Superior temporal gyrus (tissue), 1 donor: ENCODE measurements around the gene UBAC1.
"Not testable (repeated sequence)": the region's sequence is repeated elsewhere in the genome, so short reads cannot be mapped to it uniquely, and the experiment has no call there.

ENCODE experiments used
- DNase-seq: peaks from one replicate; pipeline ENCODE4 v3.0.0-alpha.2; 2016; ENCODE audit errors: extremely low spot score

The UBAC1 gene

DNA sequence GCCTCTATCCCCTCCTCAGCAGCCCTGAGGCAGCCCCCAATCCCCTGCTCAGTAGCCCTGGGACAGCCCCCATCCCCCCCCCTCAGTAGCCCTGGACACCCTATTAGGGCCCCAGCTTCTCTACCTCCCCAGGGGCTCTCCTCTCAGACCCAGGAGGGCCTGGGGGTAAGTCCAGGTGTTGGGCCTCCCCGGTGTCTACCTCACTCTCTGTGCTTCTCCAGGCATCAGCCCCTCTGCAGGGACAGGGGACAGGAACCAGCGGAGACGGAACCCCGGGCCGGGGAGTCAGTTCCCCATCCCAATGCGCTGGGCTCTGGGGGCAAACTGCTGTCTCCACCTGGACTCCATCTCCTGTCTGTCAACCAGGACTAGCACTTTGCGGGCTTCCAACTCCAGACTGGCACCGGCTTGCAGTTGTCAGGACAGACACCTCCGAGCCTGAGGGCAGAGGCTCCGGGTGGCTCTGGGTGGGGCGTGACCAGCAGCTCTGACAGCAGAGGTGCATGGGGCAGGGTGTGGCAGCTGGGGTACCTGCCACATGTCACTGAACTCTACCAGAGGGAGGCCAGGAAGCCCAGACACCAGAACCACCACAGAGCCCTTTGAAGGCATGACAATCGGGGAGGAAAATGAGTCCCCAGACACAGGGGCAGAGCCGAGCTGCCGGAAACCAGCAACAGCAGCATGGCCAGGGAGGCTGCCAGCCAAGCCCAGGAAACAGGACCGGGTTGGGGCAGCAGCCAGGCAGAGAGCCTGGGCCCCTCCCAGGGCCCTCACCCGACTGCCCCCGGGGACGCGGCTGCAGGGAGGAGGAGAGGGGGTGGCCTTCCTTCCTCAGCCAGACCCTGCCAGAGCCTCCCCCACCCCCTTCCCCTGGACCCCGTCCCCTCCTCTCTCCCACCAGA is 17.7 kb upstream of the UBAC1 start:
- DNase-seq = peak; percentile 25

DNA sequence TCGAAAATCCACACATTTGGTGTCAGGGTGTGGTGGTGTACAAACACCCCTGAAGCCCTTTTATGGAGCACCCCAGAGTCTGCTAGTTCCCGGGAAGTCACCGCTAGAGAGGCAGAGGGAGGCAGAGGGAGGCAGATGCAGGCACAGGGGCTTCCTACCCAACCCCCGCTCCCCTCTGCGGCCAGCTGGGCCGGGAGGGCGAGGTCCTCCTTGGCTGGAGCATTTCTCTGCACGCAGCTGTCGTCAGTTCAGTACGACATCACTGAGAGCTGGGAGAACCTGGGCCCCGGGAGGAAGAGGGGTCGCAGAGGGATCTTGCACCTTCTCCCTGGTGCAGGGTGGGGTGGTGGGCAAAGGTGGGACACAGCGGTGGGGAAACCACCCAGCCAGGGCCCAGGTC is 15.8 kb upstream of the UBAC1 start:
- DNase-seq = no peak

DNA sequence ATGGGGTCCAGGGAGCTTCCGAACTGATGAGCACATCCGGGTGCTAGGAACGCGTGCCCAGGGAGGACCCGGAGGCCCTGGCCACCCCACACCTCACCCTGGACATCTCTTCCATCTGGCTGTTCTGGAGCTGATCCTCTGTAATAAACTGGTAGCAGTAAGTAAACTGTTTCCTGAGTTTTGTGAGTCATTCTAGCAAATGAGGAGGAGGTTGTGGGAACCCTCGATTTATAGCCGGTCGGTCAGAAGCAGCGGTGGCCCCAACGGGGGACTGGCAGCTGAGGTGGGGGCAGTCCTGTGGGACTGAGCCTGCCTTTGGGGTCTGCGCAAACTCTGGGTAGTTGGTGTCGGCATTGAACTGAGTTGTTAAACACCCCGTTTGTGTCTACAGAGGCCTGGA is 15.4 kb upstream of the UBAC1 start:
- no peak for DNase-seq

DNA sequence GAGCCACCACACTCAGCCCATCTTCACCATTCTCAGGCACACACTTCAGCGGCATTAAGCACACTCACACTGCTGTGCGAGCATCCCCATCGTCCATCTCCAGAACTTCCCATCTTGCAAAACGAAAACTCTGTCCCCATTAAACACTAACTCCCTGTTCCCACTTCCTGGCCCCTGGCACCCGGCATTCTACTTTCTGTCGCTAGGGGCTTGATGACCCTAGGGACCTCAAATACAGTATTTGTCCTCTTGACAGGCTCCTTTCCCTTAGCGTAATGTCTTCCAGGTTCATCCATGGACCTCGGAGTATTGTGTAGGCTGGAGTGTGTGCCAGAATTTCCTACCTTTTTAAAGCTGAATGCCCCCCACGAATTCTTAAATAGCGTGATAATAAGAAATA is 14.7 kb upstream of the UBAC1 start:
- DNase-seq = no peak

DNA sequence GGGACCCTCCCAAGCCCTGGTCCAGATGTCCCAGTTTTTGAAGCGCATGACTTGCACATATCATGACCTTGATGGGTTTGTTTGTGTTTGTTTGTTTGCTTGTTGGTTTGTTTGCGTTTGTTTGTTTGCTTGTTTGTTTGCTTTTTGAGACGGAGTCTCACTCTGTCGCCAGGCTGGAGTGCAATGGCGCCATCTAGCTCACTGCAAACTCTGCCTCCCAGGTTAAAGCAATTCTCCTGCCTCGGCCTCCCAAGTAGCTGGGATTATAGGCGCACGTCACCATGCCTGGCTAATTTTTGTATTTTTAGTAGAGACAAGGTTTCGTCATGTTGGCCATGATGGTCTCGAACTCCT is 13.0 kb upstream of the UBAC1 start:
- no peak for DNase-seq

DNA sequence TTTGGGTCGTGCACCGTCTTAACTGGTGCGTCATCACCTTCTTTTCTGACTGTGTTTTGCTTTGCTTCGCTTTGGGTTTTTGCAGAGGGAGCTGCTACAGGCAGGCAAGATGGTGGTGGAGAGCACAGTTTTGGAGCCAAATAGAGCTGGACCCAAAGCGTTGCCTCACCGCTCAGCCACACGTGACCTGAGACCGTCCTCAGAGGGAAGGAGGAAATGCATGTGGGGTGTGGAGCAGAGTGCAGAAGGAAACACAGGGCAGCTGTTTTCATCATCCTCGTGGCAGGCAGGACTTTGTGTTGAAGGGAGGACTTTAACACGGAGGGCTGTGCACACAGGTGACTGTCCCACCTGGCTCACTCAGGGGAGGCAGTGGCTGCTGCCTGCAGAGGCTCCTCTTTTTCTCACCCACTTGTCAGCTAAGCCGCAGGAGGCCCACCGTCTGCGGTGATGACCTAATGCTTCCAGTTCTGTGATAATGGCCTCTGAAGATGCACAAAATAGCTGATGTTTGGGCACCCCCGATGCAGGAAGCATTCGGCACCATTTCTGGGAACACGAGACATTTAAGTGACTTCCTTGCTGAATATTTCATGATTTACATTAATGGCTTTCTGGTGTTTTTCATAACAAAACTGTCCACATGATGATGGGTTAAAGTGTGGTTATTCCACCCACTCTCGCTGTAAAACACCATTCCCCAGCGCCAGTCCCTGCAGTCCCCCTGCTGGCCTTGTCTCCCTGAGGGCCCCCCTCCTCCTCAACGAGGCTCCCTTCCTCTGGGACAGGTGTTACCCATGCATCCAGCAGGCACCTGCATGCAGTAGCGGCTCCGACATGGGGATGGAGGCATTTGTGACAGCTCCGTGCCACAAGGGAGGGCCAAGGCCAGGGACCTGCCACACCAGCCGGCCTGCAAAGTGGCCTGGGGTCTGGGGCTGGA is 12.4 kb upstream of the UBAC1 start:
- no peak for DNase-seq

DNA sequence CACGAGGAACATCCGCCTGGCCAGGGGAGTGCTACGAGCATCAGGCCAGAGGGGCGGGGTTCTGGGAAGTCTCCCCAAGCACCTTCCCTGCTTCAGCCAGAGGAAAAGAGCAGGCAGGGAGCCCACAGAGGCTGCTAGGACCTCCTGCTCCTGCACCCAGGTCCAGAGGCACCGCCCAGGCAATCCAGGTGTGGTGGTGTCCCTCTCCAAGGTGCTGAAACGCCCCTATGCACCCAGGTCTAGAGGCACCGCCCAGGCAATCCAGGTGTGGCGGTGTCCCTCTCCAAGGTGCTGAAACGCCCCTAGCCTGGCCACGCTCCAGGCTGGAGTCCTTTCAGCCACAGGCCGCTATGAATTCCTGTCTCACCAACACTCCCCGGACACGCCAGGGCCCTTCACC is 10.7 kb upstream of the UBAC1 start:
- DNase-seq = no peak

DNA sequence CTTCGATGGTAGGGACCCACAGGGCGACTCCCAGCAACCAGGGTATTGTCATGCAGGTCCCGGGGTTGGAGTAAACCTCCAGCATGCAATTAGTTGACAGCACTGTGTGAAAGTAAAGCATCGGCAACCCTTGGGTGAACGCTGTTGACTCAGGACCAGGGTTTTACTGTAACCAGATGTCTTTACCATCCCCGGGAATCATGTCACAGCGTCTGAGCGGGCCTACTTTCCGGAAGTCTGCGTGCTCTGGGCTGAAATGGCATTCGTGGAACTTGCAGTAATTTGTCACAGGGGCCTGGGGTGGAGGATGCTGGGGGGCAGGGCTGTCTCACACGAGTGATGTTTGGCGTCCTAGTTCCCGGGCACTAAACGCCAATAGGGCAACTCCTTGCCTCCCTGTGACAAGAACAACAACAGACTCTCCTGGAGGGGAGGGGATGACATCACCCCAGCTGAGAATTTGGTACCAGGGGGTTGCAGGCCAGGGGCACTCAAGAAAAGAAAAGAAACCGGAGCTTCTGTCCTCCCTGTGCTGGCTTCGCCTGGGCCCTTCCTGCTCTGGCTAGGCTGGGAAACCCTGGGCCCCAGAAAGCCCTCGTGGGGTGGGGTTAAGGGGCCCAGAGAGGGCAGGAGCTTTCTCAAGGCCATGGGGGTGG is 10.1 kb upstream of the UBAC1 start:
- no peak for DNase-seq

DNA sequence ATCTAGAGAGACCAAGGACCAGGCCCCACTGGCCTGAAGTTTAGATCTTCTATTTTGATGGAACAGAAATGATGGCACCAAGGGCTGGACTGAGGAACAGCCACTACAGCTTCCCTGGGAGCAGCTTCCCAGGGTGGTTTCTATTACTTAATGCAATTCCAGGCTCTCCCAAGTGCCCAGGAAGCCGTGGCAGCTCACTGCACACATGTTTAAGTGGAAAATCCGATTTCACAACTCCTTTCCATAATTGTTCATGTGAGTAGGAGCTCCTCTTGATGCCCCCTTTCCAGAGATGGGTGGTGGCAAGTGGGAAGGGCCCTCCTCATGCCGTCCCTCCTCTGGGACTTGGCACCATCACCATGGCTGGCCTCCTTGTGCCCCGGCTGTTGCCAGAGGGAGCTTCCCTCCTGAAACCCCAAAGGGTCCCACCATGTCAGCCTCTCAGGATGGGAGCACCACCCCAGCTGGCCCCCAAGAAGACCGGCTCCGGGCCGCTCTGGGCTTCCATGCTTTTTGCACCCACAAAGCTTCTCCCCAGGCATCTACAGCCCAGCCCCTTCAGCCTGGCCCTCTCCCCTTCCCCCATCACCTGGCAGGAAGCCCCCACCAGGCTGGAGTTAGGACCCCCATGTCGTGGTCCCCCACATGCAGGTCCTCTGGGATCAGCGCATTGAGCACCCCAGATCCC is 9.1 kb upstream of the UBAC1 start:
- DNase-seq = no peak

DNA sequence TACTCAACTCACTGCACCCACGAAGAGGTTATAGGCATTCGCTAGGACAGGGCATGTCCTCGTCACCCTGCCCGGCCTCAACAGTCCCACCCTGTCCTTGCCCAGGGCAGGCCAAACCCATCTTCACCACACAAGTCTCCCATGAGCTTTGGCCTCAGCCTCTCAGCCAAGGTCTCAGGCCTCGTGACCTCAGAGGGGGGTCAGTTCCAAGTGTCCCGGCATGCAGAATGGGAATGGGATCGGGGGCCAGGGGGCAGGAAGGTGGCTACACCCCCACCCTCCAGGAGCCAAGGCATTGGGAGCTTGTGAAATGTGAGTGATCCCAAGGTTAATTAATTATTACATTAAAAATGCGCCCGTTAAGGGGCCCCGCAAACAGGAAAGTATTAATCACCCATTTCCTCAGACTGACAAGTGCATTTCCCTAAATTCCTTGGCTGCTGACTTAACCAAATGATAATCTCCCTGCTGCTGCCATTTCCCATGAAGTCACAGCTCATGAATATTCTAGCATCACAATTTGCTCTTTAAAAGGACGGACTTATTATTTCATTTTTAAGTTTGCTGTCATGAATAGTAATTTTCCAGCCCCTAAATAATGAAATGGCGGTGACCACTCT is 8.0 kb upstream of the UBAC1 start:
- no peak for DNase-seq

DNA sequence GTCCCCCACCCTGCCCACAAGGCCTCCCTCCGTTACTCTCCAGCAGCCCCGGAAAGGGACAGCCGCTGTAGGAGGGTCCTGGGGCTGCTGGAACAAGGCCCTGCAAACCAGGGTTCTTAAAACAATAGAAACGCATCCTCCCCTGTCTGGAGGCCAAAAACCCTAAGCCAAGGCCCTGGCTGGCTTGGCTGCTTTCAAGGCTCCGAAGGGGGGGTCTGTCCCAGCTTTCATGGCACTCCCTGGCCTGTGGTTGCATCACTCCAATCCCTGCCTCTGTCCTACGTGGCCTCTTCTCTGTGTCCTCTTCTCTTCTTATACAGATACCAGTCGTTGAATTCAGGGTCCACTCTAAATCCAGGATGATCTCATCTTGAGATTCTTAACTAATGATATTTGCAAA is 7.4 kb upstream of the UBAC1 start:
- DNase-seq = no peak

DNA sequence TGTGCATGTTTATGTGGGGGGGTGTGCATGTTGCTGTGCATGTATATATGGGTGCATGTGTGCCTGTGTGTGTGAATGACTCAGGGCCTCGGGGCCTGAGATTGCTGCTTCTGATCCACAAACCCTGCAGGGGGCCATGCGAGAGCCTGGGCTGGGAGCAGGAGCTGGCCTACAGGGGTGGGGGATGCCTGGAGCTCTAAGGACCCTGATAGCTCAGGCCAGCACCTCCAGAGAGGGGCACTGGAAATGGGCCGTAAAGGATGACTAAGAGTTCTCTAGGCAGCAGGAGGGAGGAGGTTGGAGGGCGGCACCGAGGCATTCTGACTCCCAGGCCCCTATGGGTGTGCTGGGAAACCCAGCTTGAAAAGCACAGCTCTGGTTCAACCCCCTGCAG is 6.9 kb upstream of the UBAC1 start:
- DNase-seq = no peak

DNA sequence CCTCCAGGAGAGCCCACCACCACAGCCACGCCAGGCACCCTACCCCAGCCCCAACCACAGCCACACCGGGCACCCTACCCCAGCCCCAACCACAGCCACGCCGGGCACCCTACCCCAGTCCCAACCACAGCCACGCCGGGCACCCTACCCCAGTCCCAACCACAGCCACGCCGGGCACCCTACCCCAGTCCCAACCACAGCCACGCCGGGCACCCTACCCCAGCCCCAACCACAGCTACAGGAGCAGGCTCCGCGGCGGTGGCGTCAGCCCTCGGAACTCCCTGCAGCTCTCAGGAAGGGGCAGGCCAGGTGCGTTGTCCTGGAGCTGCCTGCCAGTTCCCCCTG is 5.7 kb upstream of the UBAC1 start:
- DNase-seq = not testable (repeated sequence)

DNA sequence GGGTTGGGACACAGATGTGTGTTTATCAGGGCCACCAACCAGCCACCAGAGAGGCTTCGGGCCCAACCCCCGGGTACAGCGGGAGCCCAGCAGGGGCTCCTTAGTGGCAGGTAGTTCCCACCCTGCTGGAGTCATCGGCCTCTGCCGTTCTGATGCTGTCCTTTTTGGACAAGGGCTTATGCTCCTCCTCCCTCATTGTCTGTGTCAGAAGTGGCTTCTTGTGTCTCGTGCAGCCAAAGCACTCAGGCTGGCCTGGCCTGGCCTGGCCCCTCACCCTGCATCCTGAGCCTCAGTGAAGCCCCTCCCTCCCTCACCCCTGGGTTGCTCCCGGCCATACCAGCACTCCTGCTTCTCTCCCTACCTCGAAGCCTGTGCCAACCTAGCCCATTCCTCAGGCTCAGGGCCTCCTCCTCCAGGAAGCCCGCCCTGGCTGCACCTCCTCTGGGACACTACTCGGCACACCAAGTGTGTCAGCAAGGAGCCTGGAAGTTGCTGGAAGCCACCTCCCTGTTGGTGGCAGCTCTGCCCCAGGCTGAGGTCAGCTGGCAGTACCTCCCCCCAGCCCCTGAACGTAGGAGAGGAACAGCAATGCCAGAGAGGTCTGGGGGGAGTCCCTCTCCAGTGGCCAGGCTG is 4.1 kb upstream of the UBAC1 start:
- DNase-seq = no peak

DNA sequence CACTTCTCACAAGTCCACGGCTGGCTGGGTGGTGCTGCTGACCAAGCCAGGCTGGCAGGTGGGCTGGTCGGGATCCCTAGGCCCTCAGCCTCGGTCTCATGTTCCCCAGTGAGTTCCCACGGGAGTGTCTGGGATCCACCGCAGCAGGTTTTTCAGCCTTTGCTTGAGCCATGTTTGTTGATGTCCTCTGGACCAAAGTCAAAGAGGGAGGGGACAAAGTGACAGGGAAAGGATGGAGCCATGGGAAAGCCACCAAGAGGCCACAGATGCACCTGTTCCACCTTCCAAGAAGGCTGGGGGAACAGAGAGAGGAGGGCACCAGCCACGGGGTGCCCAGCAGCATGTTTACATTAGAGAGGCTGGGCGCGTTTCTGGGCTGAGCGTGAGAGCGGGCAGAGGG is 2.8 kb upstream of the UBAC1 start:
- no peak for DNase-seq

DNA sequence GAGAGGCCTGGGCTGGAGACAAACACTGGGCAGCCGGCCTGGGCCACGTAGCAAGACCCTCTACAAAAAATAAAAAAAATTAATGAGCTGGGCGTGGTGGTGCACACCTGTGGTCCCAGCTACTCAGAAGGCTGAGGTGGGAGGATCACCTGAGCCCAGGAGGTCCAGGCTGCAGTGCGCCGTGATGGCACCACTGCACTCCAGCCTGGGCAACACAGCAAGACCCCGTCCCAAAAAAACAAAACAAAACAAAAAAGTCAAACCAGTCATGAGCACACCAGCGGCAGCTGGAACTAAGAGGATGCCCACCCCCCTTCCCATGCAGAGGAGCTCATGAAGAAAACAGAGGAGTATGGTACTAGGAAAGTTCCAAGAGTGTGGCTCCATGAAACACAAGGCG is 2.2 kb upstream of the UBAC1 start:
- DNase-seq = no peak

DNA sequence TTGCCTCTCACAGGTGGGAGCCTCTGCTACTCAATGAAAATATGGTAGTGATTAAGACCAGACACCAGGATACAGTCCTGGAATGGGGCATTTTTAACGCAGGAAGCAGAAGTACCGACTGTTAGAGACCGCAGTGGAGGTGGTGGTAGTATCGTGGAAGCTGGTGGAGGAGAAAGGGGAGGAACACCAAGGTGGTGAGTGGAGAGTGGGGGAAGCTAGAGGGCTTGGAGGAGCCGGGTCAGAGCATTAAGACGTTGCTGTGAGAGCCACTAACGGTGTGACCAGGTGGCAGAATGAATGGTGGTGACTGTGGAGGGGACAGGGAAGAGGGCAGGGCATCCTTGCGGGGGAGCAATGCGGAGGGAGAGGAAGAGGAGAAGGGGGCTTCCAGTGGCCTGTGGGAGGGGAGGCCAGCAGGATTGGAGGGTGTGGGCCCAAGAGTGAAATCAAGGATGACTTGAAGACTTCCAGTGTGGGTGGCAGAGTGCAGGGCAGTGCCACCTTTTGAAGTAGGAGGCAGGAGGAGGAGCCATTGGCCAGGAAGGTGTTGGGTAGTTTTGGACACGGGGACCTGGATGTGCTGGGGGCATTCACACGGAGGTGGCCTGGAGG is 1.6 kb upstream of the UBAC1 start:
- DNase-seq = no peak

DNA sequence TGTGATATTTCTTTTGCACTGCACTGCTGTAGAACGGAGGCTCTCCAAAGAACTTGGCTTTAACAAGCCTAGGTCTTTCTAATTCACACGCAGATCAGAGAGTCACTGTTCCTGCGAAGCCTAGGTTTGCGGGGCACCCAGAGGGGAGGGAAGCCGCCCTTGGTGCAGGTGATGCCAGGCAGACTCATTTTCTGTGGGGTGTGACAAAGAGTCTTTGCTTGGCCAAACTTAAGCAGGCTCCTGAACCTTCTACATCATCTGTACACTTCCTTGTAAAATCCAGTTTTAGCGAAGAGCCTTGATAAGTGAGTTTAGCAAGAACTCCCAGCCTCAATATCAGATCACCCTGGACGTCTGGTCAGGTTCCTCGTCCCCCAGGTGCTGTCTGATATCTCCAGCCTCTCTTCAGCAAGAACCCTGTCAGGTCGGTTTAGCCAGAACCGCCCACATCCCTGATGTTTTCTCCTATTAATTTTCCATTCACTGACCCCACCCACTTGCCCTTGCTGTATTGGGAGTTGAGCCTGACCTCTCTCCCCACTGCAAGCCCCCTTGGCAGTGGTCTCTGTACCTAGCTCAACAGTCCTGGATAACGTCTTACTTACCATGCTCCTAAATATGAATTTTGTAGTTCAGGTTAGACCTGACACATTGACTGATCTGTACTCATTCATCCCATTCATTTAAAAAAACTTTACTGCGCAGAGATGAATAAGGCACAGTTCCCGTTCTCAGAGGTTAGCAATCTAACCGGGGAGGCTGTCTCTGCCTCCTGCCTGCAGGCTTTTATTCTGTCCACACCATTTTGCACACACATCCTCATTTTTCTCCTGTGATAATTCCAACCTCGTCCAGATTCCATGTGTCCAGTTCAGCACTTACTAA is 880 bp upstream of the UBAC1 start:
- no peak for DNase-seq
